GM19328 (cell line): ENCODE measurements around the gene PCDHGA7.
"Not testable (repeated sequence)": the region's sequence is repeated elsewhere in the genome, so short reads cannot be mapped to it uniquely, and the experiment has no call there.

ENCODE experiments used
- ATAC-seq: cut with Tn5 transposase; IDR thresholded peaks from one replicate; pipeline ENCODE4 v1.9.1; 2021; ENCODE audit warnings: mild to moderate bottlenecking, moderate library complexity; ENCODE audit not compliant: unreplicated experiment

PCDHGA7 gene

DNA sequence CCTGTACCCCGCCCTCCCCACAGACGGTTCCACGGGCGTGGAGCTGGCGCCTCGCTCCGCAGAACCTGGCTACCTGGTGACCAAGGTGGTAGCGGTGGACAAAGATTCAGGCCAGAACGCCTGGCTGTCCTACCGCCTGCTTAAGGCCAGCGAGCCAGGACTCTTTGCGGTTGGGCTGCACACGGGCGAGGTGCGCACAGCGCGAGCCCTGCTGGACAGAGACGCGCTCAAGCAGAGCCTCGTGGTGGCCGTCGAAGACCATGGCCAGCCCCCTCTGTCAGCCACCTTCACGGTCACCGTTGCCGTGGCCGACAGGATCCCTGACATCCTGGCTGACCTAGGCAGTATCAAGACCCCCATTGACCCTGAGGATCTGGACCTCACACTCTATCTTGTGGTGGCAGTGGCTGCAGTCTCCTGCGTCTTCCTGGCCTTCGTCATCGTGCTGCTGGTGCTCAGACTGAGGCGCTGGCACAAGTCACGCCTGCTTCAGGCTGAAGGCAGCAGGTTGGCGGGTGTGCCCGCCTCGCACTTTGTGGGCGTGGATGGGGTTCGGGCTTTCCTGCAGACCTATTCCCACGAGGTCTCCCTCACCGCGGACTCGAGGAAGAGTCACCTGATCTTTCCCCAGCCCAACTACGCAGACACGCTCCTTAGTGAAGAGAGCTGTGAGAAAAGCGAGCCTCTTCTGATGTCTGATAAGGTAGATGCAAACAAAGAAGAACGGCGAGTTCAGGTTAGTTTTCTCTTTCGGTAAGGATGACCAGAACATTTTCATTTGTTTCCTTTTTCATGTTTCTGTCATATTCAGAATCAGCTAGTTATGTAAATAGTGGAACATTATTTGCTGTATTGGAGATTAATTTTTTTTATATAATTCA, 16.3 kb upstream of the PCDHGA7 start:
- no peak for ATAC-seq

- ATAC-seq: peak; percentile 65
Observed at GRCh38 chr5:141369994-141370848, 12.3 kb upstream of the PCDHGA7 start, which contains the start of gene PCDHGB3. PCDHGB3 (plus strand) TSS chr5:141370242; CDS start chr5:141370395, 153 bp downstream.

- ATAC-seq: no peak
Observed at GRCh38 chr5:141371572-141372475, 10.7 kb upstream of the PCDHGA7 start.

DNA sequence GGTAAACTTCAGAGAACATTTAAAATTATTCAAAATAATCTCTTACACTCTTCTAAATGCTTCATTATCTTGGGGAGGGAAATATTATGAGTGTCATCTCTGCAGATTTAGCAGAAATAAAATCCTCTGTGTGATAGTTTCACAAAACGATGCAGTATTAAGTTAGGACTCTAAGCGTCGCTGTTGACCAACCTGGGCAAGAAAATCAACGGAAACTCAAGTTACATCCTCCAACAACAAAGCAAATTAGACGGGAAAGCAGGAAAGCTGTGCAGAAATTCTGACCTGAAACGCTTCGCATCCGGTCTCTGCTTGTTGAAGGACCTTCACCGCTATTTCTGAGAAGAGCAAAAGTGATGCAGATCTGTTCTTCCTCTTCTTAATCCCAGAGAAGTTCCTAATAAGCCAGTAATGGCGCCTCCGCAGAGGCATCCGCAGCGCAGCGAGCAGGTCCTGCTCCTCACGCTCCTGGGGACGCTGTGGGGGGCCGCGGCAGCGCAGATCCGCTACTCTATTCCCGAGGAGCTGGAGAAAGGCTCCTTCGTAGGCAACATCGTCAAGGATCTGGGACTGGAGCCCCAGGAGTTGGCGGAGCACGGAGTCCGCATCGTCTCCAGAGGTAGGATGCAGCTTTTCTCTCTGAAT, 8.7 kb upstream of the PCDHGA7 start, which contains the start of gene PCDHGA6:
Gene PCDHGA6, plus strand, starts transcription at position 219 of the 645 bp plus-strand sequence. Its CDS starts 193 bp downstream, at position 412.
- no peak for ATAC-seq

DNA sequence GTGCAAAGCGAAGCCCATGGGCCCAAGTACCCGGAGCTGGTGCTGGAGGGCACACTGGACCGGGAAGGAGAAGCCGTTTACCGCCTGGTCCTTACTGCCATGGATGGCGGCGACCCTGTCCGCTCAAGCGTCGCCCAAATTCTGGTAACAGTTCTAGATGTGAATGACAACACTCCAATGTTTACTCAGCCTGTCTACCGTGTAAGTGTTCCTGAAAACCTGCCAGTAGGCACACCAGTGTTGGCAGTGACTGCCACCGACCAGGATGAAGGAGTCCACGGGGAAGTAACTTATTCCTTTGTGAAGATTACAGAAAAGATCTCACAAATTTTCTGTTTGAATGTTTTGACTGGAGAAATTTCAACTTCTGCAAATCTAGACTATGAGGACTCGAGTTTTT, 7.9 kb upstream of the PCDHGA7 start:
- no peak for ATAC-seq

GRCh38 chr5:141375444-141376155, 6.9 kb upstream of the PCDHGA7 start:
- ATAC-seq: not testable (repeated sequence)

DNA sequence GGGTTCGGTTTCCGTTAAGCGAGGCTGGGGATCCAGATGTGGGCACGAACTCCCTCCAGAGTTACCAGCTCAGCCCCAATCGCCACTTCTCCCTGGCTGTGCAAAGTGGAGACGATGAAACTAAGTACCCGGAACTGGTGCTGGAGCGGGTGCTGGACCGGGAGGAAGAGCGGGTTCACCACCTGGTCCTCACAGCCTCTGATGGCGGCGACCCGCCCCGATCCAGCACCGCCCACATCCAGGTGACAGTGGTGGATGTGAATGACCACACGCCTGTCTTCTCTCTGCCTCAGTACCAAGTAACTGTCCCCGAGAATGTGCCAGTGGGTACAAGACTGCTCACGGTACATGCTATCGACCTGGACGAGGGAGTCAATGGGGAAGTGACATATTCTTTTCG, 803 bp downstream of the PCDHGA7 start:
- ATAC-seq: no peak

GRCh38 chr5:141384471-141385267, 2.1 kb downstream of the PCDHGA7 start:
- no peak for ATAC-seq

- ATAC-seq: not testable (repeated sequence)
Observed at GRCh38 chr5:141387557-141388311, 5.2 kb downstream of the PCDHGA7 start, which contains the start of gene PCDHGB4. PCDHGB4 (plus strand) TSS chr5:141387698; CDS start chr5:141387885, 187 bp downstream.

GRCh38 chr5:141388661-141389060, 6.1 kb downstream of the PCDHGA7 start:
- no peak for ATAC-seq

DNA sequence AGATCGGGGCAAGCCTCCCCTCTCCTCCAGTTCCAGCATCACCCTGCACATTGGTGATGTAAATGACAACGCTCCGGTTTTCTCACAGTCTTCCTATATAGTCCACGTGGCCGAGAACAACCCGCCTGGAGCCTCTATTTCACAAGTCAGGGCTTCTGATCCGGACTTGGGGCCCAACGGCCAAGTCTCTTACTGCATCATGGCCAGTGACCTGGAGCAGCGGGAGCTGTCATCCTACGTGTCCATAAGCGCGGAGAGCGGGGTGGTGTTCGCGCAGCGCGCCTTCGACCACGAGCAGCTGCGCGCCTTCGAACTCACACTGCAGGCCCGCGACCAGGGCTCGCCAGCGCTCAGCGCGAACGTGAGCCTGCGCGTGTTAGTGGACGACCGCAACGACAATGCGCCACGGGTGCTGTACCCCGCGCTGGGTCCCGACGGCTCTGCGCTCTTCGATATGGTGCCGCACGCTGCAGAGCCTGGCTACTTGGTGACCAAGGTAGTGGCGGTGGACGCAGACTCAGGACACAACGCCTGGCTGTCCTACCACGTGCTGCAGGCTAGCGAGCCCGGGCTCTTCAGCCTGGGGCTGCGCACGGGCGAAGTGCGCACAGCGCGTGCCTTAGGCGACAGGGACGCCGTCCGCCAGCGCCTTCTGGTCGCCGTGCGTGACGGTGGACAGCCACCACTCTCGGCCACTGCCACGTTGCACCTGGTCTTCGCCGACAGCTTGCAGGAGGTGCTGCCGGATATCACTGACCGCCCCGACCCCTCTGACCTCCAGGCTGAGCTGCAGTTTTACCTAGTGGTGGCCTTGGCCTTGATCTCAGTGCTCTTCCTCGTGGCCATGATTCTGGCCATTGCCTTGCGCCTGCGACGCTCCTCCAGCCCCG, 6.9 kb downstream of the PCDHGA7 start:
- ATAC-seq: no peak

DNA sequence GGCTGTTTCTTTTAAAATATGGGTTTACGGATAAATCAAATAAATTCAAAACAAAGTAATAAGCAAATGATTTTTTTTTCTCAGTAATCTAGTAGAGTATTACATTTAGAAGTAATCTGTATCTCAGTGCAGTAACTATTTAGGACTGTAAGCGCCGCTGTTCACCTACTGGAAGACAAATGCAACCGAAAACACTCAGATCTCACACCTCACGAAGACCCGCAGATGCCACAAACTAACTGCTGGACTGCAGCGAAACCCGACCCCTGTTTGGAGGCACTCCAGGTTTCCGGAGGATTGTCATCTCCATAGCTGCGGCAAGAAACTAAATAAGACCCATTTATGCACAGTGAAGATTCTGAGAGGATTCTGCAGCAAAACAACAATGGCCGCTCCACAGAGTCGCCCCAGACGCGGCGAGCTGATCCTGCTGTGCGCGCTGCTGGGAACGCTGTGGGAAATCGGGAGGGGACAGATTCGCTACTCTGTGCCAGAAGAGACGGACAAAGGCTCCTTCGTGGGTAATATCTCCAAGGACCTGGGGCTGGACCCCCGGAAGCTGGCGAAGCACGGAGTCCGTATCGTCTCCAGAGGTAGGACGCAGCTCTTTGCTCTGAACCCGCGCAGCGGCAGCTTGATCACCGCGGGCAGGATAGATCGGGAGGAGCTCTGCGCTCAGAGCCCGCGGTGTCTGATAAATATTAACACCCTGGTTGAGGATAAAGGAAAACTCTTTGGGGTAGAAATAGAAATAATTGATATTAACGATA, 10.1 kb downstream of the PCDHGA7 start, which contains the start of gene PCDHGA8:
Gene PCDHGA8, plus strand, starts transcription at position 205 of the 770 bp plus-strand sequence. Its CDS starts 181 bp downstream, at position 386.
- ATAC-seq: no peak

DNA sequence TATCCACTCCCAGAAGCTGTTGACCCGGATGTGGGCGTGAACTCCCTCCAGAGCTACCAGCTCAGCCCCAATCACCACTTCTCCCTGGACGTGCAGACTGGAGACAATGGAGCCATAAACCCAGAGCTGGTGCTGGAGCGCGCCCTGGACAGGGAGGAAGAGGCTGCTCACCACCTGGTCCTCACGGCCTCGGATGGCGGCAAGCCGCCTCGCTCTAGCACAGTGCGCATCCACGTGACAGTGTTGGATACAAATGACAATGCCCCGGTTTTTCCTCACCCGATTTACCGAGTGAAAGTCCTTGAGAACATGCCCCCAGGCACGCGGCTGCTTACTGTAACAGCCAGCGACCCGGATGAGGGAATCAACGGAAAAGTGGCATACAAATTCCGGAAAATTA, 10.7 kb downstream of the PCDHGA7 start:
- ATAC-seq: no peak

DNA sequence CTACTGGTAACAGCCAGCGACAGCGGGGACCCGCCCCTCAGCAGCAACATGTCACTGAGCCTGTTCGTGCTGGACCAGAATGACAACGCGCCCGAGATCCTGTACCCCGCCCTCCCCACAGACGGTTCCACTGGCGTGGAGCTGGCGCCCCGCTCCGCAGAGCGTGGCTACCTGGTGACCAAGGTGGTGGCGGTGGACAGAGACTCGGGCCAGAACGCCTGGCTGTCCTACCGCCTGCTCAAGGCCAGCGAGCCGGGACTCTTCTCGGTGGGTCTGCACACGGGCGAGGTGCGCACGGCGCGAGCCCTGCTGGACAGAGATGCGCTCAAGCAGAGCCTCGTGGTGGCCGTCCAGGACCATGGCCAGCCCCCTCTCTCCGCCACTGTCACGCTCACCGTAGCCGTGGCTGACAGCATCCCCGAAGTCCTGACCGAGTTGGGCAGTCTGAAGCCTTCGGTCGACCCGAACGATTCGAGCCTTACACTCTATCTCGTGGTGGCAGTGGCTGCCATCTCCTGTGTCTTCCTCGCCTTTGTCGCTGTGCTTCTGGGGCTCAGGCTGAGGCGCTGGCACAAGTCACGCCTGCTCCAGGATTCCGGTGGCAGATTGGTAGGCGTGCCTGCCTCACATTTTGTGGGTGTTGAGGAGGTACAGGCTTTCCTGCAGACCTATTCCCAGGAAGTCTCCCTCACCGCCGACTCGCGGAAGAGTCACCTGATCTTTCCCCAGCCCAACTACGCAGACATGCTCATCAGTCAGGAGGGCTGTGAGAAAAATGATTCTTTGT, 12.1 kb downstream of the PCDHGA7 start:
- not testable (repeated sequence) for ATAC-seq
